BE2C (cell line): Measurements from ENCODE around the gene ADPRH.

Source experiments
- DNase-seq: peaks from one replicate; pipeline ENCODE4 v3.0.0-alpha.2; 2020
- H3K27me3 ChIP-seq: fragments of 250-450 bp; sonication (Bioruptor Pico); 2 replicates; pipeline ENCODE4 v1.5.1; 2020; ENCODE audit warnings: mild to moderate bottlenecking
- H3K36me3 ChIP-seq: fragments of 250-450 bp; sonication (Bioruptor Pico); 2 replicates; pipeline ENCODE4 v1.5.1; 2020; ENCODE audit warnings: mild to moderate bottlenecking
- H3K4me1 ChIP-seq: fragments of 250-450 bp; sonication (Bioruptor Pico); 2 replicates; pipeline ENCODE4 v1.5.1; 2020
- H3K4me3 ChIP-seq: 2 replicates; pipeline ENCODE4 v1.5.1; 2011; ENCODE audit warnings: low read depth, low read length
- H3K9me3 ChIP-seq: fragments of 250-450 bp; sonication (Bioruptor Pico); 2 replicates; pipeline ENCODE4 v1.5.1; 2020
- TF ChIP-seq, protein P1 (sequence below): IDR thresholded peaks from 2 replicates; pipeline ENCODE4 v1.5.1; 2012; ENCODE audit warnings: mild to moderate bottlenecking, low read depth, low read length

The ADPRH gene

GRCh38 chr3:119613201-119613600, 33.9 kb downstream of the ADPRH start:
- H3K9me3 ChIP-seq = no peaks in the 10 kb centered on the region
- H3K4me3 ChIP-seq = no peak overlapping the region
- H3K27me3 ChIP-seq = no peaks in the 10 kb centered on the region
- TF ChIP-seq, protein P1, sequence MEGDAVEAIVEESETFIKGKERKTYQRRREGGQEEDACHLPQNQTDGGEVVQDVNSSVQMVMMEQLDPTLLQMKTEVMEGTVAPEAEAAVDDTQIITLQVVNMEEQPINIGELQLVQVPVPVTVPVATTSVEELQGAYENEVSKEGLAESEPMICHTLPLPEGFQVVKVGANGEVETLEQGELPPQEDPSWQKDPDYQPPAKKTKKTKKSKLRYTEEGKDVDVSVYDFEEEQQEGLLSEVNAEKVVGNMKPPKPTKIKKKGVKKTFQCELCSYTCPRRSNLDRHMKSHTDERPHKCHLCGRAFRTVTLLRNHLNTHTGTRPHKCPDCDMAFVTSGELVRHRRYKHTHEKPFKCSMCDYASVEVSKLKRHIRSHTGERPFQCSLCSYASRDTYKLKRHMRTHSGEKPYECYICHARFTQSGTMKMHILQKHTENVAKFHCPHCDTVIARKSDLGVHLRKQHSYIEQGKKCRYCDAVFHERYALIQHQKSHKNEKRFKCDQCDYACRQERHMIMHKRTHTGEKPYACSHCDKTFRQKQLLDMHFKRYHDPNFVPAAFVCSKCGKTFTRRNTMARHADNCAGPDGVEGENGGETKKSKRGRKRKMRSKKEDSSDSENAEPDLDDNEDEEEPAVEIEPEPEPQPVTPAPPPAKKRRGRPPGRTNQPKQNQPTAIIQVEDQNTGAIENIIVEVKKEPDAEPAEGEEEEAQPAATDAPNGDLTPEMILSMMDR = no peak
- no peak for DNase-seq
- H3K4me1 ChIP-seq = no peaks in the 10 kb centered on the region
- H3K36me3 ChIP-seq = no peaks in the 10 kb centered on the region

GRCh38 chr3:119613872-119614271, 34.6 kb downstream of the ADPRH start:
- Histone ChIP-seq H3K4me1 (no peaks in the 10 kb centered on the region), H3K9me3 (no peaks in the 10 kb centered on the region), H3K27me3 (no peaks in the 10 kb centered on the region), H3K4me3 (no peak overlapping the region), H3K36me3 (no peaks in the 10 kb centered on the region)
- DNase-seq = no peak
- TF ChIP-seq, protein P1 = no peak

DNA sequence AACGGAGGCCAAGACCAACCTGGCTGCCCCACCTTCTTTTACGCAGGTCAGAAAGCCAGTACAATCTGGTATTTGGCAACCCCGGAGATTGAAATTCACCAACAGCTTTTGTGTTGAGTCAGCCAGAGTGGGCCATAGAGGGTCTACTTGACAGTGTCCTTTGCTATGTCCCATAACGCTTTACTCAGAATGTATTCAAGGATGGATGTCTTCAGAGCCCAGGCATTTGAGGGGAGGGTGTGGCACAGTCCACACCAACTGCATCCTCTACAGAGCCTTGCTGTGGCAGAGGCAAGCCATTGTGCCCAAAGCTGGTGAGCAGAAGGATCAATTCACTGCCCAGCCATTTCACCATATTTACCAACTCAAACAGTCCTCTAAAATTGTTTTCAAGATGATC, 36.8 kb downstream of the ADPRH start:
- Histone ChIP-seq H3K36me3 (no peaks in the 10 kb centered on the region), H3K4me3 (no peak overlapping the region), H3K4me1 (no peaks in the 10 kb centered on the region), H3K27me3 (no peaks in the 10 kb centered on the region), H3K9me3 (no peaks in the 10 kb centered on the region)
- TF ChIP-seq, protein P1 = no peak
- DNase-seq = no peak

DNA sequence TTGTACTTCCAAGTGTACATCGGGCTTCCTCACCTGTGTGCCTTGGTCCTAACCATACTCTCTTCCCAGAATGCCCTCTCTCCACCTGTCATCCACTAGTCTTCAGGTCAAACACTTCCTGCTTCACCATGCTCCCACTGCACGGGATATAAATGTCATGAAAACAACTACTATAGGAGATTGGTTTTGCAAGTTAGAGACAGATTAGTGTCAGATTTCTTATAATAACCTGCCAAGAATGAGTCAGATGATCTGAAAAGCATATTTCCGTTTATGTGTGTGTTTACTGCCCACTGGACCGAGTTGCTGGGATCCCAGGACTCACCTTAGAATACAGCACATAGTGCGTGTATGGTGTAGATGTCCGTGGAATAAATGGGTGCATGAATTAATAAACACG, 39.8 kb downstream of the ADPRH start:
- no peak for DNase-seq
- no peaks in the 10 kb centered on the region for H3K27me3 ChIP-seq
- no peaks in the 10 kb centered on the region for H3K36me3 ChIP-seq
- H3K4me1 ChIP-seq = no peaks in the 10 kb centered on the region
- H3K4me3 ChIP-seq = no peak overlapping the region
- TF ChIP-seq, protein P1 = no peak
- no peaks in the 10 kb centered on the region for H3K9me3 ChIP-seq

DNA sequence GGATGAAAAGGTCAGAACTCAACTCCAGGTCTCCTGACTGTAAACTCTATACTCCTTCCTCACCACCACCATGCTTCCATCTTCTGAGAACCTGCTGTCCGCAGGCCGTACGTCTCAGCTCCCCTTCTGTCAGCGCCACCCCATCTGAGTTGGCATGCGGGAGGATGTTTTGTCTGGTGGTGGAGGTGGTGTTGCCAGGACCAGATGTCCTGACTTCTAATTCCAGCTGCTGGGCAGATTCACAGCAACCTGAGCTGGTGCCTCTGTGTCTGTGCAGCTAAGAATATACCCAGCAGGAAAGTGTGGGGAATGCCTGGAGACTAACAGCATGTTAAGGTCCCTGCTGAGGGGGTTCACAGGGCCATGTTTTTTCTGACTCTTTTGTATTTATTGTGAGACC, 41.6 kb downstream of the ADPRH start:
- no peaks in the 10 kb centered on the region for H3K36me3 ChIP-seq
- H3K9me3 ChIP-seq = no peaks in the 10 kb centered on the region
- H3K4me1 ChIP-seq = no peaks in the 10 kb centered on the region
- no peaks in the 10 kb centered on the region for H3K27me3 ChIP-seq
- TF ChIP-seq, protein P1 = no peak
- H3K4me3 ChIP-seq = no peak overlapping the region
- DNase-seq = no peak

DNA sequence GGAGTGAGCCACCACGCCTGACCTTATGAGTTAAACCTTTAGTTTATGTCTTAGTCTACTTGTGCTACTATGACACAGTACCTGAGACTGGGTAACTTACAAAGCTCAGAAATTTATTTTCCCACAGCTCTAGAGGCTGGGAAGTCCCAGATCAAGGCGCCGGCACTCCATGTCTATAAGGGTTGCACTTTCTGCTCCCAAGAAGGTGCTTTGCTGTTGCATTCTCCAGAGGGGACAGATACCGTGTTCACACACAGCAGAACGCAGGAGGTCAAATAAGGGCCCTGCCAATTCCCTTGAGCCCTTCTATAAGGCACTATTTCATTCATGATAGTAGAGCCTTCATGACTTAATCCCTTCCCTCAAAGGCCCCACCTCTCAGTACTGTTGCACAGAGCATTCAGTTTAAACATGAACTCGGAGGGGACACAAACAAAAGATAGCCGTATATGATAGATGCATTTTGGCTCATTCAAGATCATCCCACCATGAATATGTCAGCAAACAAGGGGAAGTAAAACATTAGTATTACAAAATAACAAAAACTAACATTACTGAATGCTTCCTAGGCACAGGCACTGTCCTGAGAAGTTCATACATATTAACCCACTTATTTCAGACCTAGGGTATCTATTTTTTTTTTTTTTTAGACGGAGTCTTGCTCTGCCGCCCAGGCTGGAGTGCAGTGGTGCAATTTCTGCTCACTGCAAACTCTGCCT, 44.9 kb downstream of the ADPRH start:
- H3K9me3 ChIP-seq = no peaks in the 10 kb centered on the region
- H3K4me3 ChIP-seq = no peak overlapping the region
- no peaks in the 10 kb centered on the region for H3K4me1 ChIP-seq
- TF ChIP-seq, protein P1 = no peak
- H3K27me3 ChIP-seq = no peaks in the 10 kb centered on the region
- H3K36me3 ChIP-seq = no peaks in the 10 kb centered on the region
- no peak for DNase-seq
